ENCODE results near the gene FHDC1.

GRCh38 chr4:153005899-153006381, 69.8 kb downstream of the FHDC1 start:
- TF ChIP-seq NFE2L1 (CRISPR knock-in tag; IDR thresholded peaks at IDR 0.05) (no peak), ARID4B (CRISPR knock-in tag; IDR thresholded peaks at IDR 0.05; ENCODE audit: borderline replicate concordance) (no peak), RELA (CRISPR knock-in tag; IDR thresholded peaks at IDR 0.05; ENCODE audit: borderline replicate concordance) (no peak), ZNF232 (CRISPR knock-in tag; IDR thresholded peaks at IDR 0.05) (no peak), TCF7 (CRISPR knock-in tag; IDR thresholded peaks at IDR 0.05; ENCODE audit: low read depth) (no peak), ZNF138 (CRISPR knock-in tag; conservative IDR thresholded peaks at IDR 0.05) (no peak), CREB1 (CRISPR knock-in tag; IDR thresholded peaks at IDR 0.05) (no peak)
- TF ChIP-seq, protein P1, sequence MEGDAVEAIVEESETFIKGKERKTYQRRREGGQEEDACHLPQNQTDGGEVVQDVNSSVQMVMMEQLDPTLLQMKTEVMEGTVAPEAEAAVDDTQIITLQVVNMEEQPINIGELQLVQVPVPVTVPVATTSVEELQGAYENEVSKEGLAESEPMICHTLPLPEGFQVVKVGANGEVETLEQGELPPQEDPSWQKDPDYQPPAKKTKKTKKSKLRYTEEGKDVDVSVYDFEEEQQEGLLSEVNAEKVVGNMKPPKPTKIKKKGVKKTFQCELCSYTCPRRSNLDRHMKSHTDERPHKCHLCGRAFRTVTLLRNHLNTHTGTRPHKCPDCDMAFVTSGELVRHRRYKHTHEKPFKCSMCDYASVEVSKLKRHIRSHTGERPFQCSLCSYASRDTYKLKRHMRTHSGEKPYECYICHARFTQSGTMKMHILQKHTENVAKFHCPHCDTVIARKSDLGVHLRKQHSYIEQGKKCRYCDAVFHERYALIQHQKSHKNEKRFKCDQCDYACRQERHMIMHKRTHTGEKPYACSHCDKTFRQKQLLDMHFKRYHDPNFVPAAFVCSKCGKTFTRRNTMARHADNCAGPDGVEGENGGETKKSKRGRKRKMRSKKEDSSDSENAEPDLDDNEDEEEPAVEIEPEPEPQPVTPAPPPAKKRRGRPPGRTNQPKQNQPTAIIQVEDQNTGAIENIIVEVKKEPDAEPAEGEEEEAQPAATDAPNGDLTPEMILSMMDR (IDR thresholded peaks at IDR 0.05) = no peak
- TF ChIP-seq, protein P2, sequence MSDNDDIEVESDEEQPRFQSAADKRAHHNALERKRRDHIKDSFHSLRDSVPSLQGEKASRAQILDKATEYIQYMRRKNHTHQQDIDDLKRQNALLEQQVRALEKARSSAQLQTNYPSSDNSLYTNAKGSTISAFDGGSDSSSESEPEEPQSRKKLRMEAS (CRISPR knock-in tag; IDR thresholded peaks at IDR 0.05) = no peak
- TF ChIP-seq, protein P3, sequence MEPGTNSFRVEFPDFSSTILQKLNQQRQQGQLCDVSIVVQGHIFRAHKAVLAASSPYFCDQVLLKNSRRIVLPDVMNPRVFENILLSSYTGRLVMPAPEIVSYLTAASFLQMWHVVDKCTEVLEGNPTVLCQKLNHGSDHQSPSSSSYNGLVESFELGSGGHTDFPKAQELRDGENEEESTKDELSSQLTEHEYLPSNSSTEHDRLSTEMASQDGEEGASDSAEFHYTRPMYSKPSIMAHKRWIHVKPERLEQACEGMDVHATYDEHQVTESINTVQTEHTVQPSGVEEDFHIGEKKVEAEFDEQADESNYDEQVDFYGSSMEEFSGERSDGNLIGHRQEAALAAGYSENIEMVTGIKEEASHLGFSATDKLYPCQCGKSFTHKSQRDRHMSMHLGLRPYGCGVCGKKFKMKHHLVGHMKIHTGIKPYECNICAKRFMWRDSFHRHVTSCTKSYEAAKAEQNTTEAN (CRISPR knock-in tag; IDR thresholded peaks at IDR 0.05) = no peak
- TF ChIP-seq, protein P4, sequence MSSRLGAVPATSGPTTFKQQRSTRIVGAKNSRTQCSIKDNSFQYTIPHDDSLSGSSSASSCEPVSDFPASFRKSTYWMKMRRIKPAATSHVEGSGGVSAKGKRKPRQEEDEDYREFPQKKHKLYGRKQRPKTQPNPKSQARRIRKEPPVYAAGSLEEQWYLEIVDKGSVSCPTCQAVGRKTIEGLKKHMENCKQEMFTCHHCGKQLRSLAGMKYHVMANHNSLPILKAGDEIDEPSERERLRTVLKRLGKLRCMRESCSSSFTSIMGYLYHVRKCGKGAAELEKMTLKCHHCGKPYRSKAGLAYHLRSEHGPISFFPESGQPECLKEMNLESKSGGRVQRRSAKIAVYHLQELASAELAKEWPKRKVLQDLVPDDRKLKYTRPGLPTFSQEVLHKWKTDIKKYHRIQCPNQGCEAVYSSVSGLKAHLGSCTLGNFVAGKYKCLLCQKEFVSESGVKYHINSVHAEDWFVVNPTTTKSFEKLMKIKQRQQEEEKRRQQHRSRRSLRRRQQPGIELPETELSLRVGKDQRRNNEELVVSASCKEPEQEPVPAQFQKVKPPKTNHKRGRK (CRISPR knock-in tag; IDR thresholded peaks at IDR 0.05; ENCODE audit: borderline replicate concordance) = no peak
- TF ChIP-seq, protein P5, sequence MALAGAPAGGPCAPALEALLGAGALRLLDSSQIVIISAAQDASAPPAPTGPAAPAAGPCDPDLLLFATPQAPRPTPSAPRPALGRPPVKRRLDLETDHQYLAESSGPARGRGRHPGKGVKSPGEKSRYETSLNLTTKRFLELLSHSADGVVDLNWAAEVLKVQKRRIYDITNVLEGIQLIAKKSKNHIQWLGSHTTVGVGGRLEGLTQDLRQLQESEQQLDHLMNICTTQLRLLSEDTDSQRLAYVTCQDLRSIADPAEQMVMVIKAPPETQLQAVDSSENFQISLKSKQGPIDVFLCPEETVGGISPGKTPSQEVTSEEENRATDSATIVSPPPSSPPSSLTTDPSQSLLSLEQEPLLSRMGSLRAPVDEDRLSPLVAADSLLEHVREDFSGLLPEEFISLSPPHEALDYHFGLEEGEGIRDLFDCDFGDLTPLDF (CRISPR knock-in tag; IDR thresholded peaks at IDR 0.05) = no peak
- TF ChIP-seq, protein P6, sequence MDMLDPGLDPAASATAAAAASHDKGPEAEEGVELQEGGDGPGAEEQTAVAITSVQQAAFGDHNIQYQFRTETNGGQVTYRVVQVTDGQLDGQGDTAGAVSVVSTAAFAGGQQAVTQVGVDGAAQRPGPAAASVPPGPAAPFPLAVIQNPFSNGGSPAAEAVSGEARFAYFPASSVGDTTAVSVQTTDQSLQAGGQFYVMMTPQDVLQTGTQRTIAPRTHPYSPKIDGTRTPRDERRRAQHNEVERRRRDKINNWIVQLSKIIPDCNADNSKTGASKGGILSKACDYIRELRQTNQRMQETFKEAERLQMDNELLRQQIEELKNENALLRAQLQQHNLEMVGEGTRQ (CRISPR knock-in tag; IDR thresholded peaks at IDR 0.05) = no peak
- TF ChIP-seq, protein P7, sequence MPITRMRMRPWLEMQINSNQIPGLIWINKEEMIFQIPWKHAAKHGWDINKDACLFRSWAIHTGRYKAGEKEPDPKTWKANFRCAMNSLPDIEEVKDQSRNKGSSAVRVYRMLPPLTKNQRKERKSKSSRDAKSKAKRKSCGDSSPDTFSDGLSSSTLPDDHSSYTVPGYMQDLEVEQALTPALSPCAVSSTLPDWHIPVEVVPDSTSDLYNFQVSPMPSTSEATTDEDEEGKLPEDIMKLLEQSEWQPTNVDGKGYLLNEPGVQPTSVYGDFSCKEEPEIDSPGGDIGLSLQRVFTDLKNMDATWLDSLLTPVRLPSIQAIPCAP (CRISPR knock-in tag; IDR thresholded peaks at IDR 0.05) = no peak

Measured in WTC11 (cell line).